Kidney (tissue), 14 donors: ENCODE data around the gene SMAP2. TPM values are rescaled to one million over a fixed set of nuclear protein-coding genes. Genes with fewer than 3 reads are reported as not detected.

Experiments used
- DNase-seq, 5 donors: peaks; one replicate each; pipeline ENCODE4 v3.0.0-alpha.2; 2013 to 2020
- FAIRE-seq: peaks from 2 replicates; lab custom pipeline; 2012; peaks lifted over from hg19 to GRCh38; lab: Jason Lieb, UNC
- H3K27ac ChIP-seq, 2 donors: one replicate each; pipeline ENCODE4 v1.7.0; 2013; ENCODE audit warnings: low read depth in 2 of 2, low read length in 2 of 2, inconsistent platforms in 1 of 2
- H3K27me3 ChIP-seq: one replicate; pipeline ENCODE4 v1.7.1; 2013; ENCODE audit warnings: low read length, inconsistent platforms; ENCODE audit not compliant: control insufficient read depth, insufficient read depth
- H3K36me3 ChIP-seq, 3 donors: one replicate each; pipeline versions ENCODE4 v1.7.0 to v1.7.1; 2013; ENCODE audit warnings: low read length in 3 of 3, control low read depth in 1 of 3, inconsistent platforms in 1 of 3; ENCODE audit not compliant: insufficient read depth in 3 of 3, control insufficient read depth in 2 of 3
- H3K4me1 ChIP-seq, 3 donors: one replicate each; pipeline versions ENCODE4 v1.7.0 to v1.7.1; 2013; ENCODE audit warnings: low read length in 3 of 3, inconsistent platforms in 1 of 3, low read depth in 1 of 3; ENCODE audit not compliant: control insufficient read depth in 2 of 3, insufficient read depth in 2 of 3
- H3K4me3 ChIP-seq, 3 donors: one replicate each; pipeline versions ENCODE4 v1.7.0 to v1.8.1; 2013; ENCODE audit warnings: low read length in 3 of 3, control low read depth in 1 of 3, inconsistent platforms in 1 of 3
- H3K9ac ChIP-seq, 3 donors: one replicate each; pipeline versions ENCODE4 v1.7.0 to v1.7.1; 2013; ENCODE audit warnings: low read length in 3 of 3, control low read depth in 1 of 3, inconsistent platforms in 1 of 3
- H3K9me3 ChIP-seq, 3 donors: one replicate each; pipeline versions ENCODE4 v1.7.0 to v1.7.1; 2013; ENCODE audit warnings: low read length in 3 of 3, control low read depth in 1 of 3, inconsistent platforms in 1 of 3; ENCODE audit not compliant: control insufficient read depth in 2 of 3, insufficient read depth in 1 of 3
- intact Hi-C: fragments of 100-400 bp; cut with DNase I; formaldehyde crosslinking; loops from one replicate; pipeline ENCODE4 v1.11.1; 2022
- polyA plus RNA-seq: library from polyadenylated mRNA; stranded (reverse); fragments of 350-450 nt; fragmentation: Illumina TruSeq; extraction: RNeasy Lipid Tissue Mini Kit (QIAGEN cat#74804); gene quantifications from one replicate; pipeline ENCODE4 v1.2.3, GENCODE V29; 2014; ENCODE audit warnings: low read depth, low replicate concordance; ENCODE audit not compliant: insufficient read depth
- total RNA-seq: library from RNA; stranded (reverse); fragmentation: NEBNext Ultra II Directional; extraction: Animal tissue kit (Norgen Biotek cat#: 25700); gene quantifications from one replicate; pipeline ENCODE4 v1.2.1, GENCODE V29; 2021
- TF ChIP-seq, protein P1 (sequence below): IDR thresholded peaks from 3 replicates; pipeline ENCODE4 v1.5.1; 2012; ENCODE audit warnings: mild to moderate bottlenecking, moderate library complexity, borderline replicate concordance; ENCODE audit not compliant: insufficient read depth; ENCODE audit errors: extremely low read depth
- donor health status: control.
- donor health status: control.
- donor health status: control.
- donor health status: control.
- donor health status: control.
- donor health status: DM: yes; HTN: yes; CAD: no.
- donor health status: Normal renal cell carcinoma (clear cell type).

SMAP2 gene
- total and polyA plus RNA-seq, 2 donors from 2014 or later, result 17.9 to 61.3 TPM

DNA sequence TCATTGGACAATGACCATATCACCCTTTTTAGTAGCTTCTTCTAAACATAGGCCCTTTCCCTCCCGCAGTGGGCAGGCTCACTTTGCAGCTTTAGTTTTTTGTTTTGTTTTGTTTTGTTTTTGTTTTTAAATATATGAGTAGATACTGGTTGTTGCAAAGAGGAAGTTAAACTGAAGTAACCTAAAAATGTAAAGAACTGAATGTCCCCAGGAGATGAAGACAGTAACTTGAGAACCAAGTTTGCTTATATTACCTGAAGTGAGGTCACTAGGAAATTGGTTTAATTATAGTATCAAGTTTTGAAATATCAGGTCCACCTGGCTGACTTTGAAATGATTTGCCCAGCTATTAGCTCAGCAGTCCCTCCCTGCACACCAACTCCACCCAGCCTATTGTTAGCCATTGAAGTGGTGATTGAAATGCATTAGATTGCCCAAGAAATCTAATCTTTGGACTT, 18.2 kb downstream of the SMAP2 start:
- no peaks in the 10 kb centered on the region for H3K9me3 ChIP-seq
- intact Hi-C loops, result no loop called here
- H3K4me3 ChIP-seq, result no peak overlapping the region
- no peaks in the 10 kb centered on the region for H3K36me3 ChIP-seq
- H3K9ac ChIP-seq, result no peak overlapping the region
- H3K27ac ChIP-seq, result no peak overlapping the region
- DNase-seq (no peak), FAIRE-seq (no peak)
- H3K27me3 ChIP-seq, result no peaks in the 10 kb centered on the region
- TF ChIP-seq, protein P1, sequence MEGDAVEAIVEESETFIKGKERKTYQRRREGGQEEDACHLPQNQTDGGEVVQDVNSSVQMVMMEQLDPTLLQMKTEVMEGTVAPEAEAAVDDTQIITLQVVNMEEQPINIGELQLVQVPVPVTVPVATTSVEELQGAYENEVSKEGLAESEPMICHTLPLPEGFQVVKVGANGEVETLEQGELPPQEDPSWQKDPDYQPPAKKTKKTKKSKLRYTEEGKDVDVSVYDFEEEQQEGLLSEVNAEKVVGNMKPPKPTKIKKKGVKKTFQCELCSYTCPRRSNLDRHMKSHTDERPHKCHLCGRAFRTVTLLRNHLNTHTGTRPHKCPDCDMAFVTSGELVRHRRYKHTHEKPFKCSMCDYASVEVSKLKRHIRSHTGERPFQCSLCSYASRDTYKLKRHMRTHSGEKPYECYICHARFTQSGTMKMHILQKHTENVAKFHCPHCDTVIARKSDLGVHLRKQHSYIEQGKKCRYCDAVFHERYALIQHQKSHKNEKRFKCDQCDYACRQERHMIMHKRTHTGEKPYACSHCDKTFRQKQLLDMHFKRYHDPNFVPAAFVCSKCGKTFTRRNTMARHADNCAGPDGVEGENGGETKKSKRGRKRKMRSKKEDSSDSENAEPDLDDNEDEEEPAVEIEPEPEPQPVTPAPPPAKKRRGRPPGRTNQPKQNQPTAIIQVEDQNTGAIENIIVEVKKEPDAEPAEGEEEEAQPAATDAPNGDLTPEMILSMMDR, result no peak
- no peaks in the 10 kb centered on the region for H3K4me1 ChIP-seq

DNA sequence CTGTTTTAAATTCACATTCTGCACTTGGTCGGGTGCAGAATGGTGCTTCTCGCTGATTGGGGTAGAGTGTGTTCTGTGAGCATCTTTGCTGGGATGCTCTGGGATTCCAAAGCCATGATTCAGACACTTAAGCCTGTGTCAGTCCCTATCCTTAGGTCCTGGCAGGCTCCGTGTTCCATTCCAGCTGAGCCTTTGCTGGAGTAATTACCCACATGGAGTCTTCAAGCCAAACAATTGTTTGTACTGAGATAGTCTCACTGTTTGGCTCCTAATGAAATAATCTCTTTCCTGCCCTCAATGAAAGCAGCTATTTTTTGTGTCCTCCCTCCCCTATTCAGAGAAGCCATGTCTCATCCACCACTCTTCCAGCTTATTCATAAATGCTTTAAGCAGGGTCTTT, 18.7 kb downstream of the SMAP2 start:
- FAIRE-seq, result no peak
- H3K36me3 ChIP-seq, result no peaks in the 10 kb centered on the region

DNA sequence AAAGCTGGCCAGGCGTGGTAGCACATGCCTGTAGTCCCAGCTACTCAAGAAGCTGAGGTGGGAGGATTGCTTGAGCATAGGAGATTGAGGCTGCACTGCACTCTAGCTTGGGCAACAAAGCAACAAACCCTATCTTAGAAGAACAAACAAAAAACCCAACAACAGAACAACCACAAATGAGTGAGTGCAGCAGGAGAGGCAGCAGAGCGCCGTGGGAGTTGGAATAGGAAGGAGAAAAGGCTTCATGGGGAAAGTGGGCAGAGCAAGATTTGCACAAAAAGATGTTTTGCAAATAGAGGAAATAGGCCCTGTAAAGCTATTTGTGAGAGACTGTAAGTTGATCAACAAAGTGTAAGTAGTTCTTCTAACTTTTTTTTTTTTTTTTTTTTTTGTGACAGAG, 19.6 kb downstream of the SMAP2 start:
- no peak overlapping the region for H3K4me3 ChIP-seq
- no peaks in the 10 kb centered on the region for H3K4me1 ChIP-seq
- TF ChIP-seq, protein P1, result no peak
- DNase-seq (no peak), FAIRE-seq (no peak)
- H3K9ac ChIP-seq, result no peak overlapping the region
- H3K27me3 ChIP-seq, result no peaks in the 10 kb centered on the region
- no peak overlapping the region for H3K27ac ChIP-seq
- no peaks in the 10 kb centered on the region for H3K36me3 ChIP-seq
- H3K9me3 ChIP-seq, result no peaks in the 10 kb centered on the region
- intact Hi-C loops, result no loop called here

More for the DNA sequence above, 18.7 kb downstream of the SMAP2 start:
- H3K4me1 ChIP-seq, result no peaks in the 10 kb centered on the region
- no peaks in the 10 kb centered on the region for H3K27me3 ChIP-seq
- H3K9ac ChIP-seq, result no peak overlapping the region
- intact Hi-C loops, result no loop called here
- no peak overlapping the region for H3K27ac ChIP-seq
- no peak for DNase-seq
- H3K4me3 ChIP-seq, result no peak overlapping the region
- no peaks in the 10 kb centered on the region for H3K9me3 ChIP-seq
- TF ChIP-seq, protein P1, result no peak
